ENCODE results near the gene PAGE1. TPM values are rescaled to one million over a fixed set of nuclear protein-coding genes. Genes with fewer than 3 reads are reported as not detected.

The PAGE1 gene
- total RNA-seq, 1 experiment from 2014 or later: not detected

DNA sequence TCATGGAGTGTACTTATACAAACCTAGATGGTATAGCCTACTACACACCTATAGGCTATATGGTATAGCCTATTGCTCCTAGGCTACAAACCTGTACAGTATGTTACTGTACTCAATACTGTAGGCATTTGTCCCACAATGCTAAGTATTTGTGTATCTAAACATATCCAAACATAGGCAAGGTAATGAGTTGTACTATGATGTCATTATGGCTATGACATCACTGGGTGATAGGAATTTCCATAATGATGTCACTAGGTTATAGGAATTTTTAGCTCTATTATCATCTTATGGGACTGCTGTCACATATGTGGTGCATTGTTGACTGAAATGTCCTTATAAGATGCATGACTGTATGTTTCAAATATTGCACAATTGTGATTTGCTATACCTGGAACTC, 5.5 kb upstream of the PAGE1 start:
- H3K27ac Mint-ChIP-seq: no peak overlapping the region; a peak in 1 of 7 replicates
- Histone ChIP-seq H3K27me3 (ENCODE audit: insufficient read depth, low read length) (no peaks in the 10 kb centered on the region), H3K79me2 (ENCODE audit: insufficient read depth, low read length) (no peaks in the 10 kb centered on the region), H3K4me2 (ENCODE audit: insufficient read depth, insufficient read length, low read length) (no peak overlapping the region), H2AK5ac (ENCODE audit: insufficient read length, low read length) (no peak overlapping the region), H4K8ac (replicated peaks; ENCODE audit: insufficient read length, low read depth, low read length) (no peak overlapping the region), H3K9me3 (ENCODE audit: control insufficient read depth, low read depth, low read length) (peaks cover 46% of the 10 kb centered on the region), H3K9ac (ENCODE audit: extremely low read depth, insufficient read length, low read length) (no peak overlapping the region), H3T11ph (ENCODE audit: low read length) (no peak overlapping the region), H2BK12ac (ENCODE audit: insufficient read length, low read depth, low read length) (no peak overlapping the region), H4K91ac (ENCODE audit: insufficient read length, low read depth, low read length) (no peak overlapping the region), H2BK15ac (ENCODE audit: low read depth, low read length) (no peak overlapping the region), H3K14ac (ENCODE audit: insufficient read depth, low read length) (no peak overlapping the region), H3K23me2 (ENCODE audit: insufficient read length, low read depth, low read length, poor library complexity, severe bottlenecking) (no peaks in the 10 kb centered on the region), H2BK120ac (ENCODE audit: low read depth, low read length, poor library complexity, severe bottlenecking) (no peak overlapping the region), H3K18ac (ENCODE audit: insufficient read length, low read depth, low read length) (no peak overlapping the region), H3K4ac (ENCODE audit: low read depth, low read length) (no peak overlapping the region), H3K23ac (ENCODE audit: insufficient read length, low read depth, low read length) (no peak overlapping the region), H4K20me1 (ENCODE audit: control insufficient read depth, insufficient read depth, insufficient read length) (no peaks in the 10 kb centered on the region), H4K5ac (ENCODE audit: insufficient read length, low read depth, low read length) (no peak overlapping the region), H3K56ac (ENCODE audit: insufficient read length, low read depth, low read length) (no peak overlapping the region), H3K27ac (ENCODE audit: insufficient read length, low read depth, low read length) (no peak overlapping the region), H2BK20ac (ENCODE audit: low read depth, low read length, poor library complexity, severe bottlenecking) (no peak overlapping the region), H2AFZ (ENCODE audit: low read length) (no peak overlapping the region), H3K4me1 (ENCODE audit: insufficient read depth, low read length) (no peaks in the 10 kb centered on the region), H2BK5ac (ENCODE audit: insufficient read length, low read length) (no peak overlapping the region), H3K79me1 (ENCODE audit: insufficient read depth, low read depth, low read length, poor library complexity, severe bottlenecking) (no peaks in the 10 kb centered on the region)
- peaks cover 4% of the 10 kb centered on the region; the same call in 1 of the 2 replicates for H3K27me3 Mint-ChIP-seq (ENCODE audit: low read depth)
- TF ChIP-seq, protein P1, sequence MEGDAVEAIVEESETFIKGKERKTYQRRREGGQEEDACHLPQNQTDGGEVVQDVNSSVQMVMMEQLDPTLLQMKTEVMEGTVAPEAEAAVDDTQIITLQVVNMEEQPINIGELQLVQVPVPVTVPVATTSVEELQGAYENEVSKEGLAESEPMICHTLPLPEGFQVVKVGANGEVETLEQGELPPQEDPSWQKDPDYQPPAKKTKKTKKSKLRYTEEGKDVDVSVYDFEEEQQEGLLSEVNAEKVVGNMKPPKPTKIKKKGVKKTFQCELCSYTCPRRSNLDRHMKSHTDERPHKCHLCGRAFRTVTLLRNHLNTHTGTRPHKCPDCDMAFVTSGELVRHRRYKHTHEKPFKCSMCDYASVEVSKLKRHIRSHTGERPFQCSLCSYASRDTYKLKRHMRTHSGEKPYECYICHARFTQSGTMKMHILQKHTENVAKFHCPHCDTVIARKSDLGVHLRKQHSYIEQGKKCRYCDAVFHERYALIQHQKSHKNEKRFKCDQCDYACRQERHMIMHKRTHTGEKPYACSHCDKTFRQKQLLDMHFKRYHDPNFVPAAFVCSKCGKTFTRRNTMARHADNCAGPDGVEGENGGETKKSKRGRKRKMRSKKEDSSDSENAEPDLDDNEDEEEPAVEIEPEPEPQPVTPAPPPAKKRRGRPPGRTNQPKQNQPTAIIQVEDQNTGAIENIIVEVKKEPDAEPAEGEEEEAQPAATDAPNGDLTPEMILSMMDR (conservative IDR thresholded peaks at IDR 0.05): no peak
- H3K36me3 Mint-ChIP-seq (ENCODE audit: insufficient read depth in 1 of 3, low read depth in 3 of 3): peaks cover 0 to 2% (median 0%) of the 10 kb centered on the region in 3 experiments; a peak in 2 of 7 replicates
- no peaks in the 10 kb centered on the region for H3K4me1 Mint-ChIP-seq
- no peak for DNase-seq
- H3K4me3 Mint-ChIP-seq: no peak overlapping the region
- peaks cover 47 to 56% of the 10 kb centered on the region in 2 experiments for H3K9me3 Mint-ChIP-seq
